Pancreas (tissue), 10 donors: Measurements from ENCODE around the gene MEG3. TPM values are rescaled to one million over a fixed set of nuclear protein-coding genes. Genes with fewer than 3 reads are reported as not detected.

Source experiments
- ATAC-seq, 4 donors: fragments of 200-7000 bp; cut with Tn5 transposase; one replicate each; pipeline versions ENCODE4 v1.8.0 to v1.9.1; 2020; ENCODE audit warnings: mild to moderate bottlenecking in 4 of 4, moderate library complexity in 4 of 4
- DNase-seq, 6 donors: peaks; one replicate each; pipeline ENCODE4 v3.0.0-alpha.2; 2020
- FAIRE-seq: peaks from 2 replicates; lab custom pipeline; 2012; peaks lifted over from hg19 to GRCh38; lab: Jason Lieb, UNC
- H3K27ac ChIP-seq, 4 donors: fragments of 200-600 bp; sonication (generic); 1 replicate in 3 of 4; 2 replicates in 1 of 4; pipeline versions ENCODE4 v1.5.0 to v1.8.0; 2020
- H3K27me3 ChIP-seq, 4 donors: fragments of 200-600 bp; one replicate each; pipeline ENCODE4 v1.8.0; 2021
- H3K36me3 ChIP-seq, 3 donors: fragments of 200-600 bp; sonication (generic) in 1 of 3; one replicate each; pipeline versions ENCODE4 v1.5.0 to v1.8.0; 2020 to 2021
- H3K4me1 ChIP-seq, 3 donors: fragments of 200-600 bp; one replicate each; pipeline ENCODE4 v1.8.0; 2021
- H3K4me3 ChIP-seq, 4 donors: fragments of 200-600 bp; sonication (generic) in 2 of 4; one replicate each; pipeline versions ENCODE4 v1.5.0 to v1.8.0; 2020 to 2021
- H3K9me3 ChIP-seq, 4 donors: fragments of 200-600 bp; one replicate each; pipeline ENCODE4 v1.8.0; 2021
- WGBS, 2 donors: extraction: QIAGEN DNeasy Blood & Tissue Kit; methylation state at CpG; one replicate each; pipeline ENCODE4 v1.1.7; 2013; 5-methylcytosine and 5-hydroxymethylcytosine counted together
- intact Hi-C, 3 donors: fragments of 100-400 bp; cut with DNase I; formaldehyde crosslinking; loops; one replicate each; pipeline versions ENCODE4 v1.11.1 to v1.14.2; 2022
- polyA plus RNA-seq, 2 donors: library from polyadenylated mRNA; stranded (reverse); fragments of 200-250 nt; gene quantifications; one replicate each; pipeline ENCODE4 v1.2.3, GENCODE V29; 2013
- total RNA-seq, 6 donors: library from RNA; stranded (reverse); fragmentation: NEBNext Ultra II Directional in 4 of 6; extraction: Animal tissue kit (Norgen Biotek cat#: 25700) in 4 of 6; gene quantifications; one replicate each; pipeline versions ENCODE4 v1.2.1 to v1.2.4, GENCODE V29; 2021 to 2023
- TF ChIP-seq, protein P1 (sequence below), 4 donors: fragments of 200-600 bp; sonication (generic) in 3 of 4; IDR thresholded peaks; one replicate each; pipeline versions ENCODE4 v1.5.0 to v1.8.0; 2021; ENCODE audit warnings: antibody characterized with exemption in 4 of 4
- donor health status: healthy with polysubstance abuse.
- donor health status: DM: no; HTN: no; CAD: no; lungs with moderate emphysema.
- donor health status: DM: no; HTN: no; CAD: no.
- donor health status: control.
- donor health status: control.
- donor health status: Bipolar disorder and iron deficiency.
- donor health status: DM: yes; HTN: yes; CAD: no.
- donor health status: DM: no; HTN: no; CAD: no.
- donor health status: DM: no; HTN: no; CAD: no.
- donor health status: DM: yes; HTN: yes; CAD: no.

MEG3 gene
- total and polyA plus RNA-seq, 8 donors: 78.8 to 1,150 (median 332) TPM

DNA sequence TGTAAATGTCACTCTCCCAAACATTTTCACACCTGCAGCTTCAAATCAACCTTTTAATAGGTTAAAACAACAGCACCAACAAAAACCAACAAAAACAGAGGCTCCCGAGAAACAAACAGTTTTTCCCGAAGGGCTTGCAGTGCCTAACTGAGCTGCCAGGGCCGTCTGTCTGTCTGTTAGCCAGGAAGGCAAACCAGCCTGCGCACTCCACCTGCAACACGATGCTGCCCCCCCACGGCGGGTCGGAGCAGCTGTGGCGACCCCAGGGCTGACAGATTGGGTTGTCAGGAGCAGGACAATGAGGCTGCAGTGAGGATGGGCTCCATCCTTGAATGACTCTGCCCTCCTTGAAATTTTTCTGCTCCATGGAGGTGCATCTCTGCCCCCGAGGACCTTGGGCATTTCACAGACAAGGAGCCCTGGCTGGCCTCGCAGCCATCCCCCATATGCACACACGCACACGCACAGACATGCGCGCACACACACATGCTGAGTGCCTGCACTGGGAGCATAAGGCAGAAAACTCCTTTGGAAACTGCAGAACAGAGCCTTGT lies 75.0 kb downstream of the MEG3 start:
- ATAC-seq: peak in 3 of 4 donors; percentile 65 to 85 (median 78)
- no peak for FAIRE-seq
- WGBS, 2 donors: 49 to 51% methylated on average over 15 of the region's 15 CpGs

DNA sequence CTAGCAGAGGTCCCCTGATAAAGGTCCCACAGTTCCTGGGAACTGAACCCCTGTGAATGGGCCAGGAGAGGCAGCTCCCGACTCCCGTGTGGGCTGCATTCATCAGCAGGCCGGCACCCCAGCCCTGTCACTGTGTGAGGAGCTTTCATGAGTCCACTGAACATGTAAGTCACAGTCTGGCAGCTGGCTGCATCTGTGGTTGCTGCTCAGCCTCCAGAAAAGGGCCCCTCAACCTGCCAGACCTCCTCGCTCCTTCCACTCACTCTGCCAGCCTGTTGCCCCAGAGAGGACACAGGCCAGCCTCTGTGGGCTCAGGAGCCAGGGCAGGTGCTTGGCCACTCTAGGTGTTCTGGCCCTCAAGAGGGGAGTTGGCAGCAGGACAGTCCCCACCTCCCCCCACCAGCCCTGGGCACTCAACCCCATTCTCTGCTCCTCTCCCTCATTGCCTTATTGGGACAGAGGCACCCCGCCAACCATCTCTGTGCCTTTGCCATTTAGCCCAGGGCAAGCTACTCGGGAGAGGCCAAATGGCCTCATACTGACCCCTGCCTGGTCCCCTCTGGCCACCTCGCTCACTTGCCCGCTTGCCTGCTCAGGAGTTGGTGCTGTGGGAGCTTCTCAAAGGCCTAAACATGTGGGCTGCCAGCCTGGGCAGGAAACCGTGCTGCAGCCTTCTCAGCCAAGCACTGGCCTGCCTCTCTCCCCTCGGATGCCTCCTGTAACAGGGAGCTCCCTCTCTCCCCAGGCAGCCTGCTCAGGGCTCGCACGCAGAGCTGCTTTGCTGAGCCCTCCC lies 75.7 kb downstream of the MEG3 start:
- ATAC-seq (no peak), DNase-seq (peak in 4 of 6 donors; percentile 9 to 53 (median 34)), FAIRE-seq (no peak)
- intact Hi-C loops: no loop called here
- 81 to 92% methylated on average over 12 of the region's 12 CpGs for WGBS, 2 donors
- Histone ChIP-seq H3K36me3 (no peaks in the 10 kb centered on the region), H3K9me3 (no peaks in the 10 kb centered on the region), H3K4me3 (no peak overlapping the region), H3K27me3 (no peaks in the 10 kb centered on the region), H3K4me1 (peaks cover 0 to 9% (median 0%) of the 10 kb centered on the region in 3 donors), H3K27ac (no peak overlapping the region)
- TF ChIP-seq, protein P1, sequence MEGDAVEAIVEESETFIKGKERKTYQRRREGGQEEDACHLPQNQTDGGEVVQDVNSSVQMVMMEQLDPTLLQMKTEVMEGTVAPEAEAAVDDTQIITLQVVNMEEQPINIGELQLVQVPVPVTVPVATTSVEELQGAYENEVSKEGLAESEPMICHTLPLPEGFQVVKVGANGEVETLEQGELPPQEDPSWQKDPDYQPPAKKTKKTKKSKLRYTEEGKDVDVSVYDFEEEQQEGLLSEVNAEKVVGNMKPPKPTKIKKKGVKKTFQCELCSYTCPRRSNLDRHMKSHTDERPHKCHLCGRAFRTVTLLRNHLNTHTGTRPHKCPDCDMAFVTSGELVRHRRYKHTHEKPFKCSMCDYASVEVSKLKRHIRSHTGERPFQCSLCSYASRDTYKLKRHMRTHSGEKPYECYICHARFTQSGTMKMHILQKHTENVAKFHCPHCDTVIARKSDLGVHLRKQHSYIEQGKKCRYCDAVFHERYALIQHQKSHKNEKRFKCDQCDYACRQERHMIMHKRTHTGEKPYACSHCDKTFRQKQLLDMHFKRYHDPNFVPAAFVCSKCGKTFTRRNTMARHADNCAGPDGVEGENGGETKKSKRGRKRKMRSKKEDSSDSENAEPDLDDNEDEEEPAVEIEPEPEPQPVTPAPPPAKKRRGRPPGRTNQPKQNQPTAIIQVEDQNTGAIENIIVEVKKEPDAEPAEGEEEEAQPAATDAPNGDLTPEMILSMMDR (IDR thresholded peaks at IDR 0.05): no peak

More for the DNA sequence above, 75.0 kb downstream of the MEG3 start:
- no peaks in the 10 kb centered on the region for H3K36me3 ChIP-seq
- peak; percentile 30 to 77 (median 53) for DNase-seq
- TF ChIP-seq, protein P1 (IDR thresholded peaks at IDR 0.05): peak in 1 of 4 donors; percentile 18
- no peak overlapping the region for H3K27ac ChIP-seq
- intact Hi-C loops: no loop called here
- H3K4me1 ChIP-seq: peaks cover 0 to 9% (median 0%) of the 10 kb centered on the region in 3 donors
- no peaks in the 10 kb centered on the region for H3K27me3 ChIP-seq
- no peak overlapping the region for H3K4me3 ChIP-seq
- no peaks in the 10 kb centered on the region for H3K9me3 ChIP-seq

DNA sequence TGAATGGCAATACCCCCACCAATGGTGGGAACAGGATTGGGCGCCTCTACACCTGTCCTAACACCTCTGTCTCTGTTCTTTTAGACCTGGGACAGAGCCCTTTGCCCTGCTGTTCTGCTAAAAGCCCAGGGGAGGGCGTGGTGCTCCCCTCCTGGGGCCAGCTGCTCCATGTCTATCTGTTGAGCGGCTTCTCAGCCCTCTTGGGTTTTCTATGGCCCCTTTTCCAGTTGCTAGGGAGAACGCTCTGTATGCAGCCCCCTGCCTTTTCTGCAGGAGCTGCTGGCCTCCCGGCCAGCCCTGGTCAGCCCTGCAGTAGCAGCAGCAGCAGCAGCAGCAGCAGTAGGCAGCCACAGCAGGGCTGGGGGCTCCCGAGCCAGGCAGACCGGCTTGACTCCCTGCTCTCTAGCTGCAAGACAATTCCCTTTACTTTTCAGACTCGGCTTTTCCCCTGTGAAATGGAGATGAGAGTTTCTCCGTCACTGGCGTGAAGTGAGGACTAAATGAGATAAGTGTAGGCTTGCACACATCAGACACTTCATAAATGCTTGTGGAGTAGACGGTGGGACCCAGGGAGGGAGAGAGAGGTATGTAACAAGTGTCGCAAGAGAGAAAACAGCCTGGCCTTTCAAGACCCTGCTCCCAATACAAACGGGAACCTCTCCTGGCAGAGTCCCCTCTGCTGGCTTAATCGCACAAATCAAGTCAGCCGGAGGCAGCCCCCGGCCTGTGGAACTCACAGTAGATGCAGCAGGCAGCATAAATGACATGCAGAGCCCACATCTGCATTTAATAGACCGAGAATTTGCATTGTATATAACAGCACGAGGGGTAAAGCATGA lies 76.6 kb downstream of the MEG3 start:
- no peak overlapping the region for H3K4me3 ChIP-seq
- intact Hi-C loops: no loop called here
- H3K27ac ChIP-seq: no peak overlapping the region
- ATAC-seq: no peak
- no peaks in the 10 kb centered on the region for H3K27me3 ChIP-seq
- DNase-seq: peak in 2 of 6 donors; percentile 9 to 37
- H3K36me3 ChIP-seq: no peaks in the 10 kb centered on the region
- peaks cover 0 to 9% (median 0%) of the 10 kb centered on the region in 3 donors for H3K4me1 ChIP-seq
- no peaks in the 10 kb centered on the region for H3K9me3 ChIP-seq
- FAIRE-seq: no peak
- WGBS, 2 donors: 71 to 78% methylated on average over 18 of the region's 18 CpGs
- TF ChIP-seq, protein P1 (IDR thresholded peaks at IDR 0.05): no peak

DNA sequence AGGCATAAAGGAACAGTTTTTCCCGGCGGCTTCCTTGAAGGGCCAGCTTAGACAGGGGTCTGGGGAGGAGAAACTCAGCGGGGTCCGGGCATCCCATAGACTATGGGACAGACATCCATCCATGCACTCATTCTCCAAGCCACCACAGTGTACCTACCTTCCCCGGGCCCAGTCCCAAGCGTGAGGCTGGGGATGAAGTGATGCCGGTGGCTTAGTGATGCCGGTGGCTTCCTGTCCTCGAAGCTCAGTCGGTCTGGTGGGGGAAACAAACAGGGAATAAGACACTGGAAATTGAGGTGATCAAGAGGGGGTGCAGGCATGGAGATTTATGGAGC lies 77.2 kb downstream of the MEG3 start:
- no peak for ATAC-seq
- FAIRE-seq: no peak

More for the DNA sequence above, 77.2 kb downstream of the MEG3 start:
- H3K27me3 ChIP-seq: no peaks in the 10 kb centered on the region
- no peaks in the 10 kb centered on the region for H3K36me3 ChIP-seq
- peak in 1 of 6 donors; percentile 35 for DNase-seq
- WGBS, 2 donors: 68 to 74% methylated on average over 10 of the region's 10 CpGs
- H3K27ac ChIP-seq: no peak overlapping the region
- H3K4me3 ChIP-seq: no peak overlapping the region
- TF ChIP-seq, protein P1 (IDR thresholded peaks at IDR 0.05): no peak
- intact Hi-C loops: no loop called here
- H3K4me1 ChIP-seq: peaks cover 0 to 9% (median 0%) of the 10 kb centered on the region in 3 donors
- H3K9me3 ChIP-seq: no peaks in the 10 kb centered on the region
